NCI-H526 treated with DMSO at 0.1 percent for 48 hours (cell line): ENCODE results near the gene EIF4ENIF1.
"Not testable (repeated sequence)": the region's sequence is repeated elsewhere in the genome, so short reads cannot be mapped to it uniquely, and the experiment has no call there.

Experiments used
- DNase-seq: peaks from one replicate; lab custom pipeline; 2025; lab: John Stamatoyannopoulos, UW

The EIF4ENIF1 gene

GRCh38 chr22:31443516-31443915 is 46.1 kb downstream of the EIF4ENIF1 start:
- no peak for DNase-seq

GRCh38 chr22:31442768-31443489 is 46.7 kb downstream of the EIF4ENIF1 start:
- no peak for DNase-seq

DNA sequence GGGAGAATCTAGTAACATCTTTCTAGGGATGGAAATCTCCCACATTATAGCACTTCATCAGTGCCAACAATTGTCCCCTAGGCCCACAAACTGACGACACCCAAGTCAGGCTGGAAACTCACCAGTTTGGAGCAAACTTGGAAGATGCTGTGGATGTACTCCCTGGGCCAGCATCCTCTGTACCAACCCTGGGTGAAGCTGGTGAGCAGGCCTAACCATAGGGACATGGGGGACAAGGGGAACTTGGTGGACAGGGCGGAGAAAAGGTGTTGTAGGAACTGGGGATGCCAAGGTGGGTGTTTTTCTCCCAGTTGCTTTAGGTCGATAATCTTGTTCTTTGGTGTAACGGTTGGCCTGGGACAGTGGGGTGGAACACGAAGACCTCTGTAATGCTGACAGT is 48.0 kb downstream of the EIF4ENIF1 start:
- no peak for DNase-seq

DNA sequence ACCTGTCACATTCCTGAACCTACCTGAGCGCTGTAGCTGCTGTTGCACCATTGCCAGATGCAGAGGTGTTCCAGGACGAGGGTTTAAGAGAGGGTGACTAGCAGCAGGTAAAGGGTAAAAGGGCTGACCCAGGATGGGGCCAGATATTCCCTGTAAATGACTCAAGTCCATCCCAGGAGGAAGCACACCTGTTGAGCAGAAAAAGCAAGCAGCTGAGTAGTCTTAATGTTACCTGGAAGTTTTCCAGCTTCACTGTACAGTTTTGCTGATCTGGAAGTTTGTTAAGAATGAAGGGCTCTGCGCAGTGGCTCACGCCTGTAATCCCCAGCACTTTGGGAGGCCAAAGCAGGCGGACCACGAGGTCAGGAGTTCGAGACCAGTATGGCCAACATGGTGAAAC is 49.0 kb downstream of the EIF4ENIF1 start:
- no peak for DNase-seq

DNA sequence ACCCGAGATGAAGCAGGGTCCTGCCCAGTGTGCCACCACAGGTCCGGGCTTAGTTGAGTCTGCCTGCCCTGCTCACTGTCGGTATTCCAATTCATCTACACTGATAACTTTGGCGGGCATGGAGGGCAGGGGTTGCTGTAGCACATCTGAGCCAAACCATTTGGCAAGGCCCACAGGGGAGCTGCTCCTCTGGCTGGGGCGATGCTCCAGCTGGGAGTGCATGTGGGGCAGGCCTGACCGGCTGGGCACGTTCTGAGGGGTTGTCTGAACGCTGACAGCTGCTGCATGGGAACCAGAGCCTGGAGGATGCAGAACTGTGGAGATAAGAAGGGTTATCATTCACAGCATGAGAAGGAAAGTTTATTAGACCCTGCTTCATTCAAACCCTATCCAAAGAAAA is 49.8 kb downstream of the EIF4ENIF1 start:
- DNase-seq: no peak

GRCh38 chr22:31436132-31436531 is 53.5 kb downstream of the EIF4ENIF1 start:
- DNase-seq: no peak

DNA sequence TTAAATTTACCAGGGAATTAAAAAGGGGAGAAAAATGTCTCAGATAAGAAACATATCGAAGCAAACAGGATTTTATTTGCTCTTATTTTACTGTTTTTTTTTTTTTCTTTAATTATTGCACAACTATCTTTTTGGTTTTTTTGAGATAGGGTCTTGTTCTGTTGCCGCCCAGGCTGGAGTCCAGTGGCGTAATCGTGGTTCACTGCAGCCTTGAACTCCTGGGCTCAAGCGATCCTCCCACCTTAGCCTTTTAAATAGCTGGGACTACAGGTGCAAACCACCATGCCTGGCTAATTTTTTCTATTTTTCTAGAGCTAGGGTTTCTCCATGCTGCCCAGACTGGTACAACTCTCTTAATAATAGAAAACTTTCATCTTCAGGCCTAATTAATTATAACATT is 57.7 kb downstream of the EIF4ENIF1 start:
- no peak for DNase-seq

DNA sequence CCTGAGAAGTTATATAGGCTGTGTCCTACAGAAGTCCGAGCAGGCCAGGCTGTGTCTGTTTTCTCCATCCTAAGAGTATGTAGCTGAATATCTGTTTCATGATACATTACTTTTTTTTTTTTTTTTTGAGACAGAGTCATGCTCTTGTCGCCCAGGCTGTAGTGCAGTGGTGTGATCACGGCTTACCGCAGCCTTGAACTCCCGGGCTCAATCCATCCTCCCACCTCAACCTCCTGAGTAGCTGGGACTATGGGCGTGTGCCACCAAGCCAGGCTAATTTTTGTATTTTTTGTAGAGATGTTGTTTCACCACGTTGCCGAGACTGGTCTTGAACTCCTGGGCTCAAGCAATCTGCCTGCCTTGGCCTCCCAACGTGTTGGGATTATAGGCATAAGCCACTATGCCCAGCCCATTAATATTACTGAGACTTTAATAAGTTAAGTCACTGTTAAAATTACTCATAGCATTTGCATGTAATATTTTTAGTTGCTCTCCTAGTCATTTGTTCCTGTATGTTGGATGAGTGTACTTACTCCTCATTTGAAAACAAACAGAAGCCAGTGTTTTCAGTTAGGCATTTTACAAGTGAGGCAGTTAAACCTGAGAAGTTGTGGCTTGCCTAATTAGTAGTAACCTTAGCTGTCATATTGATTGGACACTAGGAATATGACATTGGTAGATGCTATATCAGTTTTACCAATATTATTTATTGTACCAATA is 64.2 kb downstream of the EIF4ENIF1 start:
- DNase-seq: no peak

DNA sequence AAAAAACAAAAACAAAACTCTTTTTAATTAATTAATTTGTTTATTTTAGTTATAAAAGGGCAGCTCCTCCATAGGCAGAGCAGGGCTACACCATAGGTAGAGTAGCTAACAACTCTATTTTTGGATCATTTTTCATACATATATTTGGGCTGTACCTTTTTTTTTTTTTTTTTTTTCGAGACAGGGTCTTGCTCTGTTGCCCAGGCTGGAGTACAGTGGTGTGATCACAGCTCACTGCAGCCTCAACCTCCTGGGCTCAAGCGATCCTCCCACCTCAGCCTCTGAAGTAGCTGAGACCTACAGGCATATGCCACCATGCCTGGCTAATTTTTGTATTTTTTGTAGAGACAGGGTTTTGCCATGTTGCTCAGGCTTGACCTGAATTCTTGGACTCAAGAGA is 87.3 kb downstream of the EIF4ENIF1 start:
- DNase-seq: not testable (repeated sequence)

- DNase-seq: no peak
These were observed 89.6 kb downstream of the EIF4ENIF1 start for GRCh38 chr22:31400023-31400397.

DNA sequence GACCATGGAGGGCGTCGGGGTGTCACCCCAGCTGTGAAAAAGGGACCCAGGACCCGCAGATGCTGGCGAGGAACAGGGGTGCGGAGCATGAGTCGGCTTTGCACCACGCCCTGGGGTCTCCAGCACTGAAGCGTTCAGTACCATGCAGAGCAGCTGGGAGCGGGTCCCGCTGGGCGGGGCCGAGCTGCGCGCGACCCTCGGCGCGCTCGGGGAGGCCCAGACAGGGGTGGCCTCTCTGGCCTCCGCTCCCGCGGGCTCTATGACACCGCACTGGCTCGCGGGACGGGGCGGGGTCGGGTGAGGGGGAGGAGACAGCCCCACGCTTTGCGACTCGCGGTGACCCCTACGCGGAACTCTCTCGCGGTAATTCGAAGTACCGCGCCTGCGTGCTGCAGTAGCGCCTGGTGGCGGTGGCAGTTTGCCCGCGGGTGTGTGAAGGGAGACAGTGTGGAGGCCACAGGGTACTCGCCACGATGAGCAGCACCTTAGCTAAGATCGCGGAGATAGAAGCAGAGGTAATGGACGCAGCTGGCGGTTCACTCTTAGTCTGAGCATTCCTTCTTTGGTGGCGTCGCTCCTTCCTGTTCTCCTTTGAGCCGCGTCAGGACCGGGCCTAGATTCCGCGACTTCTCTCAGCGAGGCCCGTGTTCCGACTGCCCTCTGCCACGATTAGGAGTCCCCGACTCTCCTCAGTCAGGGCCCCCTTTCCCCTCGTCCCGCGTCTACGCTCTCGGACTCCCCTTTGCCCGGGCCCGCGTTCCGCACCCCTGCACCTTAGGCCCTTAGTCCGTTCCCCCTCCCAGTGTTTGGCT is 90.2 kb downstream of the EIF4ENIF1 start, which contains the start of gene DRG1:
DRG1 (plus strand) TSS at position 394 of the 812 bp plus-strand sequence; CDS start at position 474, 80 bp downstream.
- peak; percentile 88 for DNase-seq

GRCh38 chr22:31398231-31398630 is 91.4 kb downstream of the EIF4ENIF1 start:
- no peak for DNase-seq

GRCh38 chr22:31394326-31394725 is 95.3 kb downstream of the EIF4ENIF1 start:
- DNase-seq: no peak

- DNase-seq: no peak
These were observed 95.7 kb downstream of the EIF4ENIF1 start for GRCh38 chr22:31393893-31394292.
